ENCODE results near the gene ZFYVE28. TPM values are rescaled to one million over a fixed set of nuclear protein-coding genes. Genes with fewer than 3 reads are reported as not detected.

The ZFYVE28 gene
- total RNA-seq, 1 donor from 2014 or later = 3.7 TPM

DNA sequence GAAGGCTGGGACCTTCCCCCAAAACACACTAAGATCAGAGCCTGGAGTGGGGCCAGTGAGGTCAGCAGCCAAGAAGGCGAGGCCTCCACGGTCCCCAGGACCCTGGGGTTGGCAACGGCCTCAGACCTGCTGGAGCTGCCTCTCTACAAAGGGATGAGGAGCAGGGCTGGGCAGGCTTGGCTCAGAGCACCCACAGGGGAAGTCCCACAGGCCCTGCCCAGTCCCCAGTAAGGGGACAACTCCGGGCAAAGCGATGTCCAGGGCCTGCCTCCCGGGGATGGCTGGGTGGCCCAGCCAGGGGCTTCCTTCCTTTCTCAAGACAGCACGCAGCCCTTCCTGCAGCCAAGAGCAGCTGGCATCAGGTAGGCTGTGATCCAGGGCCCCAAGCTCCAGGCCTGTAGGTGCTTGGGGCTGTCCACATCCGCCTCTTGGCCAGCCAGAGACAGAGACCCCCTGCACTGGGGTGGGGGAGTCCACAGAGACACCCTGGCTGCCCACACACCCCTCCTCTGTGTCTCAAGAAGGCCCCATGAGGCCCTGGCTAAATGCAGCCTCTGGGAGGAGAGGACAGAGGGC lies 162.2 kb downstream of the ZFYVE28 start:
- DNase-seq (ENCODE audit: low spot score in 2 of 2) (peak in 1 of 2 donors; percentile 22), FAIRE-seq (no peak)

DNA sequence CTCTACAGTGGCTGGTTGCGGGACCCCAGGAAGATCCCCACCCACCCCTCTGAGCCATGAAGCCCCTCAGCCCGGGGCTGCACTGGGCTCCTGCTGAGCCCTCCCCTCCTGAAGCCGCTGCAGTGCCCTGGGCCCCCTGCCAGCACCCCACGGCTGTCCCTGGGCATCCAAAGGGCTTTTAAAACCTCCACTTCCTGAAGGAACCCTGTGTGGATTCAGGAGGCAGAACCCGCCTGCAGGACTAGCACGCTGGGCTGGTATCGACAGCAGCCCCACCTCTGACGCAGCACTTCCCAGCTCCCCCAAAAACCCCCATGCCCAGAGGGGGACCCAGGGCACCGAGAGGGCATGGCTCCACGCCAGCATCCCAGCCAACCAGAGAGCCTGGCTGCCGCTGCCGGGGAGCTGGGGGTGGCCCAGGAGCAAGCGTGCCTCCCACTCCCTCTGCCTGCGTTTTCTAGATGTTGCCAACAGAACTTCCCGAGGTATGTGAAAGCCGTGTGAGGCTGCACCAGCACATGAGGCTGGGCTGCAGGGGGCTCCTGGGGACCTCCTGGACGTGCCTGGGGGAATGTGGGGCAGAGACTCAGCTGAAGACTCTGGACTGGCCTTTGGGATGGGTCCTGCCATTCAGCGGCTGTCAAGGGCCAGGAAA lies 162.8 kb downstream of the ZFYVE28 start:
- peak in 1 of 2 donors; percentile 50 for DNase-seq (ENCODE audit: low spot score in 2 of 2)
- FAIRE-seq = no peak

GRCh38 chr4:2254665-2255500 lies 163.6 kb downstream of the ZFYVE28 start:
- FAIRE-seq (no peak), DNase-seq (ENCODE audit: low spot score in 2 of 2) (peak in 1 of 2 donors; percentile 12)

DNA sequence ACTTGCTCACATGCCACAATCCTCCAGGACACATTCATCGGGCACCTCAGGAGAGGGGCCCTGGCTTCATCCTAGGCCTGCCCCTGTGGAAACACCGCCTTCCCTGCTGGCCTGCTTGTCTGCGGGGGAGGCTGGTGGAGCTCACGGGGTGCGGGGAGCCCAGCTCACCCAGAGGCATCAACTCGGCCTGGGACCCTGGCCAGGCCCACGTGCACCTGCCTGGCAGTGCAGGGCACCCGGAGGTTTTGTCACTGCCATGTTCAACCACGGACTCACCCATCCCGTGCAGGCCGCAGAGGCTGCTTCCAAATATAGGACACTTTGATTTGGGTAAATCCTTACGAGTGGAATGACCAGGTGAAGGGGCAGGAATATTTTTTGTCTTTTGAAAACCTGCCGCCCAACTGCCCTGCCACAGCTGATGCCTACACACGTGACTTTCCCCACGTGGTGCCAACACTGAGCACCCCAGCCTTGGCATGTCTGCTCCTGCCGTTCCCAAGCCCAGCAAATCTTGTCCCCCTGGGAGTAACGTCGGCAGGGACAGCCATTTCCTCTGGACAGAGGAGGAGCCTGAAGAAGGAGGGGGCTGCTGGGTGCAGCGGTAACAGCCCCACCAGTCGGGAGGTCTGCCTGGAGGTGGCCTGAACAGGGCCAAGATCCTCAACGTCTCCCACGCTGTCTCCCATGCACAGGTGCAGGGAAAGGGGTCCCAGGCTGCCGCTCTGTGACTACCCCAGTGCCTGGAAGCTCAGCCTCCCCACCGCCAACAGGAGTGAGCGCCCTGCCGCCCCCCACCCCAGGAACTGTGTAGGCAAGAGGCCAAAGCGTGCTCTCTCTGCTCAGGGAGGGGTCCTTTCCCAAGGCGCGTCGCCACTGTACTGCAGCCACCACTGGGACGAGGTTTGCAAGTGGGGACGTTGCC lies 165.0 kb downstream of the ZFYVE28 start:
- FAIRE-seq (no peak), DNase-seq (ENCODE audit: low spot score in 2 of 2) (peak; percentile 18 to 27)

DNA sequence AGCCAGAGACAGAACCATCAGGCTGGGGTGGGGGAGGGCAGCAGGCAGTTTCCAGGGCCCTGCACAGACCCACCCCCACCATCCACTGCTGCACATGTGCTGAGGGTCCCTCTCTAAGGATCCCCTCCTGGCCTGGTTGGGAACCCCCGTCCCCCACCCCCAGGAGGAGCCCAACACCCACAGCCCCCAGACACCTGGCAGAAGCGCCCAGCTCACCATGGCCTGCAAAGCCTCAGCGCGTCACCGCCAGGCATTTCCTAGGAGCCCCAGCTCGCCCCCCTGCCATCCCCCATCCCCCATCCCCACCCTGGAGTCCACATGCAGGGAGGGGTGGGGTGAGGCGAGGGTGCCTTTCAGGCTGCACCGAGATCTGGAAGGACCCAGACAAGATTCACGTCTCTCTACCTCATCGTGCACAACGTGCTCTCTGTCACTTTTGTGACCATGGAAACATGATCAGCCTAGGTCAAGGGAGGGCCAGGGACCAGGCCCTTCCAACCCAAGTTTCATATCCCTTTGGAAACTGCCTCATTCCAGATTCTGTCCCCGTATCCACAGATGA lies 165.8 kb downstream of the ZFYVE28 start:
- FAIRE-seq = no peak
- no peak for DNase-seq (ENCODE audit: low spot score in 2 of 2)

- DNase-seq (ENCODE audit: low spot score in 2 of 2) (peak; percentile 12 to 14), FAIRE-seq (no peak)
Measured at GRCh38 chr4:2251795-2252529, 166.5 kb downstream of the ZFYVE28 start.

GRCh38 chr4:2251073-2251794 lies 167.2 kb downstream of the ZFYVE28 start:
- FAIRE-seq (no peak), DNase-seq (ENCODE audit: low spot score in 2 of 2) (peak; percentile 14 to 18)

DNA sequence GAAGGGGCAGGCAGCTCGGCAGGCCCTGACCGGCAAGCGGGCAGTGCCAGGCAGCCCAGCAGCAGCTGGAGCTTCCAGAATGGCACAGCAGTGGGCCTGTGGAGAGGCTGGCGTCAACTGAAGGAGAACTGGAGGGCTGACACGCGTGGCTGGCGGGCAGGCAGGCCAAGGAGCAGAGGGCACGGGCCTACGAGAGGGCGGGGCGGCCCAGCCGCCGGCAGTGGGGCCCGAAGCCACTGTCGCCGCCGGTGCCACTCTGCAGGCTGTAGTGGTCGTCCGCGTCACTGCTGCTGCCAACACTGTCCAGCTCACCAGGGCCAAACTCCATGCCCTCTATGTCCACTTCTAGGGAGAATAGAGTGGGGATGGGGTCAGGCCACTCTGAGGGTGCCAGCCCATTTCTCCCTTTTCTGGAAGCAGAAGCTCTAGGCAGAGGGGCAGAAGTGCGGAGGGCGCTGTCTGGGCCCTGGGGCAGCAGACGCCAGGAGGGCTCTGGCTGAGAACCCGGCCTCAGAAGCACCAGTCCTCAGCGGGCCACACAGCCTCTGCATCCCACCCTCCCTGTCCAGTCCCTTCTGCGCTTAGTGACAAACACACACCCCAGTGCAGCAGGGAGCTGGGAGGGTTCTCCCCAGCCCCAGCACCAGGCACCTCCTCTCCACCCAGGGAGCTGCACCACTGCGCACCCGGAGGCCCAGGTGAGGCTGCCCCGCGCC lies 167.9 kb downstream of the ZFYVE28 start:
- DNase-seq (ENCODE audit: low spot score in 2 of 2) = peak; percentile 10 to 17
- FAIRE-seq = no peak

GRCh38 chr4:2249526-2250356 lies 168.7 kb downstream of the ZFYVE28 start:
- DNase-seq (ENCODE audit: low spot score in 2 of 2) (peak; percentile 14 to 17), FAIRE-seq (no peak)

- no peak for FAIRE-seq
- peak; percentile 13 to 23 for DNase-seq (ENCODE audit: low spot score in 2 of 2)
Measured at GRCh38 chr4:2248821-2249261, 169.6 kb downstream of the ZFYVE28 start.

- DNase-seq (ENCODE audit: low spot score in 2 of 2) (peak; percentile 4 to 8), FAIRE-seq (no peak)
Measured at GRCh38 chr4:2248044-2248780, 170.2 kb downstream of the ZFYVE28 start.

DNA sequence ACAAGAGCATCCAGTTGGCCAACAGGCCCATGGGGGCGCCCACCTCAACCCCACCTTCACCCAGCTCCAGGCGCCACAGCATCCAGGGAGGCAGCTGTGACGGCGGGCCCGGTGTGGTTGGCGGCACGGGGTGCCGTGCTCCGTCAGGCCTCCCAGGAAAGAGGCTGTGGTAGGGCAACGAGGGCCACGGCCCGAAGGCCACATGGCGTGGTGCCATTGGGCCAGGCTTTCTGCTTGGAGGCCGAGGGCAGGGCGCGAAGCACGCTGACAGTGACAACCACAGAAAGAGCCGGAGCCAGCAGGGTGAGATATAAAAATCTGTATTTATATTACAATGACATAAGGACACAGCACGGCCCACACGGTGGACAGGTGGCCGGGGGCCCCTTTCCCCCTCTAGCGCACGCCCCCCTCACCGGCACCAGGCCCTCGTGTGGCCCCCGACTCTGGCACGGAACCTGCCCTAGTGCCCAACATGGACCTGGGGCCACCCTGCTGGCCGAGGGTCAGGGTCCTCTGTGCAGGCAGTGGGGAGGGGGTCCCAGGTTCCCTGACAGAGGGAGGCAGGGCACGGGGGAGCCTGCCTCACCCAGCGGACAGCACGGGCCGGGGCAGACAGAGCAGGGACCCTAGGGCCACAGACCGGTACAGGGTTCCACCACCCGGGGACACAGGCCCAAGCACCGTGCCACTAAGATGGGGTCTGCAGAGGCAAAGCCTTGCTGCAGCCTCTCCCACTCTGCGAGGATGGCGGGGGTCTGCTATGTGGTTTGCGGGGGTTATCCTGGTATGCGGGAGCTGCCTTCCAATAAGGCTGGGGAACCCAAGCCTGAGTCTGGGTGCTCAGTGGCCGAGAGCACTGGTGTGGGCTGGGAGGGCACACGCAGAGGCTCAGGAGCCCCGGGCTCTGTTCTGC lies 171.1 kb downstream of the ZFYVE28 start:
- FAIRE-seq (no peak), DNase-seq (ENCODE audit: low spot score in 2 of 2) (peak; percentile 7 to 15)

DNA sequence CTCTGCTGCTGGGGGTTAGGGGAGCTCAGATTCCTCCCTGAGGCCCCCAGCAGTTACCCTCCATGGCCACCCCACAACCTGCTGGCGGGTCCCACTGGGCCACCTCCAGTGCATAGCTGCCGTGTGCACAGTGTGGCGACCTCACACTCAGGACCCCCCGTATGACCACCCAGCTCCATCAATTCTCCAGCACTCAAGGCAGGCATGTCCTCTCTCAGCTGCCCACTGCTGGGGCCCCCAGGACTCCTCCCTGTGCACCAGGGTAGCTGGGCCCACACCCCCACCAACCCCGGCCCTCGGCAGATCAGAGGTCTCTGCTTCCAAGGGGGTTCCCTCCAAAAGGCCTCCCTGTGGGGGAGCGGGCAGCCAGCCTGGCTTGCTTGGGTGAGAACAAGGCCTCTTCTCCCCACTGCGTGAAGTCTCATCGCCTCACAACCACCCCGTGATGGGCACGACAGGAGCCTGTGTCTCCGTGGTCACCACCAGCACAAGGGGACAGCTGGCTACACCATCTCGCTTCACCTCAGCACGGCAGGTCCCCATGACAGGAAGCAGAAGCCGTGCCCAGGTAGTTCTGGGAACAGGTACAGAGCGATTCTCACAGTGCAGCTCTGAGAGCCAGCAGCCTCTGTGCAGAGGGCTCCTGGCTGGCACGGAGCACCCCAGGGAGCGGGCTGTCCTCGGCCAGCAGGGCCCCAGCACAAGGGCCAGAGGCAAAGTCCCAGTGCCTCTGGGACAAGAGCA lies 171.9 kb downstream of the ZFYVE28 start:
- FAIRE-seq (no peak), DNase-seq (ENCODE audit: low spot score in 2 of 2) (peak; percentile 7 to 19)

GRCh38 chr4:2245787-2246275 lies 172.6 kb downstream of the ZFYVE28 start:
- no peak for DNase-seq (ENCODE audit: low spot score in 2 of 2)
- FAIRE-seq = no peak
